HG03442 (cell line): Measurements from ENCODE around the gene CTNNA3.
"Not testable (repeated sequence)": the region's sequence is repeated elsewhere in the genome, so short reads cannot be mapped to it uniquely, and the experiment has no call there.

Experiments used
- ATAC-seq: cut with Tn5 transposase; IDR thresholded peaks from one replicate; pipeline ENCODE4 v1.9.1; 2021; ENCODE audit warnings: mild to moderate bottlenecking, moderate library complexity; ENCODE audit not compliant: unreplicated experiment

CTNNA3 gene

GRCh38 chr10:67259319-67259929, 436.6 kb downstream of the CTNNA3 start:
- no peak for ATAC-seq

- no peak for ATAC-seq
These were observed 438.4 kb downstream of the CTNNA3 start for GRCh38 chr10:67257427-67258144.

- no peak for ATAC-seq
These were observed 439.0 kb downstream of the CTNNA3 start for GRCh38 chr10:67257018-67257417.

- ATAC-seq: no peak
These were observed 445.3 kb downstream of the CTNNA3 start for GRCh38 chr10:67250686-67251085.

- ATAC-seq: no peak
These were observed 449.9 kb downstream of the CTNNA3 start for GRCh38 chr10:67246066-67246555.

- no peak for ATAC-seq
These were observed 453.5 kb downstream of the CTNNA3 start for GRCh38 chr10:67242528-67242927.

GRCh38 chr10:67241451-67241850, 454.5 kb downstream of the CTNNA3 start:
- ATAC-seq: no peak

GRCh38 chr10:67239864-67240497, 456.0 kb downstream of the CTNNA3 start:
- ATAC-seq: no peak

- not testable (repeated sequence) for ATAC-seq
These were observed 465.1 kb downstream of the CTNNA3 start for GRCh38 chr10:67230680-67231500.

GRCh38 chr10:67225226-67225625, 470.8 kb downstream of the CTNNA3 start:
- no peak for ATAC-seq

- ATAC-seq: no peak
These were observed 471.4 kb downstream of the CTNNA3 start for GRCh38 chr10:67224553-67224952.

GRCh38 chr10:67222934-67223333, 473.1 kb downstream of the CTNNA3 start:
- ATAC-seq: no peak

GRCh38 chr10:67221939-67222494, 474.0 kb downstream of the CTNNA3 start:
- no peak for ATAC-seq

- ATAC-seq: no peak
These were observed 484.3 kb downstream of the CTNNA3 start for GRCh38 chr10:67211680-67212079.

- ATAC-seq: not testable (repeated sequence)
These were observed 488.1 kb downstream of the CTNNA3 start for GRCh38 chr10:67207923-67208322.

- no peak for ATAC-seq
These were observed 495.0 kb downstream of the CTNNA3 start for GRCh38 chr10:67200913-67201564.

GRCh38 chr10:67175354-67175753, 520.6 kb downstream of the CTNNA3 start:
- ATAC-seq: no peak

- ATAC-seq: no peak
These were observed 522.2 kb downstream of the CTNNA3 start for GRCh38 chr10:67173787-67174186.

GRCh38 chr10:67171970-67172369, 524.0 kb downstream of the CTNNA3 start:
- ATAC-seq: no peak

GRCh38 chr10:67156239-67156638, 539.8 kb downstream of the CTNNA3 start:
- ATAC-seq: no peak
